HG03135 (cell line): ENCODE data around the gene B4GALT6.

ENCODE experiments used
- ATAC-seq: cut with Tn5 transposase; IDR thresholded peaks from one replicate; pipeline ENCODE4 v1.9.1; 2021; ENCODE audit warnings: mild to moderate bottlenecking, moderate library complexity; ENCODE audit not compliant: unreplicated experiment

Gene B4GALT6

GRCh38 chr18:31661965-31662364, 22.4 kb downstream of the B4GALT6 start:
- ATAC-seq, result no peak

GRCh38 chr18:31660763-31661162, 23.6 kb downstream of the B4GALT6 start:
- no peak for ATAC-seq

GRCh38 chr18:31659576-31660177, 24.7 kb downstream of the B4GALT6 start:
- no peak for ATAC-seq

- ATAC-seq, result peak; percentile 74
These were observed 25.5 kb downstream of the B4GALT6 start for GRCh38 chr18:31658670-31659575.

- peak; percentile 72 for ATAC-seq
These were observed 26.3 kb downstream of the B4GALT6 start for GRCh38 chr18:31657823-31658669.

- no peak for ATAC-seq
These were observed 27.6 kb downstream of the B4GALT6 start for GRCh38 chr18:31656754-31657153.

GRCh38 chr18:31655354-31655753, 29.0 kb downstream of the B4GALT6 start:
- no peak for ATAC-seq

GRCh38 chr18:31652877-31653276, 31.5 kb downstream of the B4GALT6 start:
- no peak for ATAC-seq

- ATAC-seq, result no peak
These were observed 32.0 kb downstream of the B4GALT6 start for GRCh38 chr18:31652357-31652756.

- no peak for ATAC-seq
These were observed 33.0 kb downstream of the B4GALT6 start for GRCh38 chr18:31651369-31651768.

- peak; percentile 57 for ATAC-seq
These were observed 34.2 kb downstream of the B4GALT6 start for GRCh38 chr18:31649978-31650719.

- ATAC-seq, result no peak
These were observed 34.9 kb downstream of the B4GALT6 start for GRCh38 chr18:31649449-31649848.

- ATAC-seq, result peak; percentile 56
These were observed 35.4 kb downstream of the B4GALT6 start for GRCh38 chr18:31648966-31649429.

GRCh38 chr18:31648458-31648857, 35.9 kb downstream of the B4GALT6 start:
- ATAC-seq, result no peak

GRCh38 chr18:31647127-31647753, 37.1 kb downstream of the B4GALT6 start:
- no peak for ATAC-seq

- ATAC-seq, result no peak
These were observed 37.9 kb downstream of the B4GALT6 start for GRCh38 chr18:31646332-31647126.

GRCh38 chr18:31645411-31645810, 39.0 kb downstream of the B4GALT6 start:
- ATAC-seq, result no peak

- no peak for ATAC-seq
These were observed 41.4 kb downstream of the B4GALT6 start for GRCh38 chr18:31643003-31643402.

GRCh38 chr18:31637445-31637844, 46.9 kb downstream of the B4GALT6 start:
- no peak for ATAC-seq
